GM18868 (cell line): Measurements from ENCODE around the gene MYO1C.
"Not testable (repeated sequence)": the region's sequence is repeated elsewhere in the genome, so short reads cannot be mapped to it uniquely, and the experiment has no call there.

Experiments
- ATAC-seq: cut with Tn5 transposase; IDR thresholded peaks from one replicate; pipeline ENCODE4 v1.9.1; 2021; ENCODE audit warnings: mild to moderate bottlenecking, moderate library complexity; ENCODE audit not compliant: unreplicated experiment

The MYO1C gene, protein sequence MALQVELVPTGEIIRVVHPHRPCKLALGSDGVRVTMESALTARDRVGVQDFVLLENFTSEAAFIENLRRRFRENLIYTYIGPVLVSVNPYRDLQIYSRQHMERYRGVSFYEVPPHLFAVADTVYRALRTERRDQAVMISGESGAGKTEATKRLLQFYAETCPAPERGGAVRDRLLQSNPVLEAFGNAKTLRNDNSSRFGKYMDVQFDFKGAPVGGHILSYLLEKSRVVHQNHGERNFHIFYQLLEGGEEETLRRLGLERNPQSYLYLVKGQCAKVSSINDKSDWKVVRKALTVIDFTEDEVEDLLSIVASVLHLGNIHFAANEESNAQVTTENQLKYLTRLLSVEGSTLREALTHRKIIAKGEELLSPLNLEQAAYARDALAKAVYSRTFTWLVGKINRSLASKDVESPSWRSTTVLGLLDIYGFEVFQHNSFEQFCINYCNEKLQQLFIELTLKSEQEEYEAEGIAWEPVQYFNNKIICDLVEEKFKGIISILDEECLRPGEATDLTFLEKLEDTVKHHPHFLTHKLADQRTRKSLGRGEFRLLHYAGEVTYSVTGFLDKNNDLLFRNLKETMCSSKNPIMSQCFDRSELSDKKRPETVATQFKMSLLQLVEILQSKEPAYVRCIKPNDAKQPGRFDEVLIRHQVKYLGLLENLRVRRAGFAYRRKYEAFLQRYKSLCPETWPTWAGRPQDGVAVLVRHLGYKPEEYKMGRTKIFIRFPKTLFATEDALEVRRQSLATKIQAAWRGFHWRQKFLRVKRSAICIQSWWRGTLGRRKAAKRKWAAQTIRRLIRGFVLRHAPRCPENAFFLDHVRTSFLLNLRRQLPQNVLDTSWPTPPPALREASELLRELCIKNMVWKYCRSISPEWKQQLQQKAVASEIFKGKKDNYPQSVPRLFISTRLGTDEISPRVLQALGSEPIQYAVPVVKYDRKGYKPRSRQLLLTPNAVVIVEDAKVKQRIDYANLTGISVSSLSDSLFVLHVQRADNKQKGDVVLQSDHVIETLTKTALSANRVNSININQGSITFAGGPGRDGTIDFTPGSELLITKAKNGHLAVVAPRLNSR

DNA sequence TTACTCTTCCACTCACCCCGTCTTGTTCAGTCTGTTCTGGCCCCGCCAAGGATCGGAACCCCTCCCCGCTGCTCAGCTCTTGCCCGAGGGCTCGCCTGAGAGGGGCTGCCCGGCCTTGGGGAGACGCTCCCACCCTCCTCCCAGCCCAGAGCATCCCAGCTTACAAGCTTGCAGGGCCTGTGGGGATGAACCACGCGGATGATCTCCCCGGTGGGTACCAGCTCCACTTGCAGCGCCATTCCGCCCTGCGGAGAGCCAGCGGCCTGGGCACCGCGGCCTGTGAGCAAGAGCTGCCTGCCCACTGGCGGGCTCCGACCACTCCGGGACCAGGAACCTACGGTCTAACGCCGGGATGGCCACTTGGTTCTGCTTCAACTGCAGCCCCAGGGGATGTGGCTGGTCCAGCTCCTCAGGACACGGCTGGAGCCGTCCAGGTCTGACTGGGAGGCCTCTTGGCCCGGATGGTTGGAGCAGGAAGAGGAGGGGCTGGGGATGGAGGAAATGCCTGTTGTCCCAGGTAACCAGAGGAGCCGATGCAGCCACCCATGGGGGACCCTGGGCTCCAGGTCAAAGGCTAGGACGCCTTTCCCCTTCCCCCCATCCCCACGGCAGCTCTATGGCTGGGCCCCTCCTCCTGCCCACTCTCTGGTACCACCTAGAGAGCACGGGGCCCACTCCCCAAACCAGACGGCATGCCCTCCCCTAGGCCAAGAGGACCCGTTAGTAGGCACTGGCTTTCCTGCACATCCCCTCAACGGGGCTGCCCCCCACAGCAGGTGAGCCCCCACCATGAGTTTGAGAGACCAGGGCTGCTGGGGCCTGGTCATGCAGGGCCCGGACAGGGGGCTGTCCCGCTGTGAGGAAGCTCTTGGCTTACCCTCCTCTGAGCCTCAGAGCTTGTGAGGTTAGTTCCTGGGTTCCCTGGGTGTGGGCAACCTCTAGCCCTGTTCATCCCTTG lies at the start of gene MYO1C:
MYO1C (minus strand) TSS at position 438 of the 958 bp plus-strand sequence; CDS start at position 239, 199 bp downstream.
- no peak for ATAC-seq

DNA sequence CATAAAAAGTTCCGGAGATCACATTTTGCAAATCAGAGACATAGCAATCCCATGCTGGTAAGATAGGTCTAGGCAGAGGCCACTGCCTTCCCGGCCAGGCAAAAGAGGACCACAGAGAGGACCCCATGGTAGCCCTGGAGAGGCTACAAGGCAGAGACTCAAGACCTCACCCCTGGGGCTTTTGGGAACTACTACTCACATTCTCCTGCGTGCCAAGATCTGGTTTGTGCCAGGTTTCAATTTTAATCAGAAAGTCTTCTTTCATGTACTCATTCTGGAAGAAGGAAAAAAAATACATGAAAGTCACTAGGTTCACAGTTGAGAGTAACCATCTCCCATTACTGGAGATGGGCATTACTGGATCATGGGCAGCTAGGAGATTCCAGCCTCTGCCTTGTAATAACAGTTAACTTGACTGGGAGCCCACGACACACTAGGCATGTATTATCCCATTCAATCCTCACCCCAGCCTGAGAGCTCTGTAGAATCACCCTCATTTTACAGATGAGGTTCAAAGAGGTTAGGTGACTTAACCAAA lies 49.0 kb upstream of the MYO1C start:
- ATAC-seq, result no peak

DNA sequence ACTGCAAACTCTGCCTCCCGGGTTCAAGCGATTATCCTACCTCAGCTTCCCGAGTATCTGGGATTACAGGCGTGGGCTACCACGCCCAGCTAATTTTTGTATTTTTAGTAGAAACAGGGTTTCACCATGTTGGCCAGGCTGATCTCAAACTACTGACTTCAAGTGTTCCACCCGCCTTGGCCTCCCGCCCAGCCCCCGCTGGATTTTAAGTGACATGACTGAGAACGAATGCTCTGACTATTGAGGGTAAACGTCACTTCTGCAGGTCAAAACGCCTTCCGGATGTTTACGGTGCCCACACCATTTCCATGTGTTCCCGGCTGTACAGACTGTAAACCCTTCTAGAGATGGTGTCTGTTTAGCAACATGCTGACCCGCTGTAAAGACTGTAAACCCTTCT lies 47.3 kb upstream of the MYO1C start:
- ATAC-seq, result no peak

DNA sequence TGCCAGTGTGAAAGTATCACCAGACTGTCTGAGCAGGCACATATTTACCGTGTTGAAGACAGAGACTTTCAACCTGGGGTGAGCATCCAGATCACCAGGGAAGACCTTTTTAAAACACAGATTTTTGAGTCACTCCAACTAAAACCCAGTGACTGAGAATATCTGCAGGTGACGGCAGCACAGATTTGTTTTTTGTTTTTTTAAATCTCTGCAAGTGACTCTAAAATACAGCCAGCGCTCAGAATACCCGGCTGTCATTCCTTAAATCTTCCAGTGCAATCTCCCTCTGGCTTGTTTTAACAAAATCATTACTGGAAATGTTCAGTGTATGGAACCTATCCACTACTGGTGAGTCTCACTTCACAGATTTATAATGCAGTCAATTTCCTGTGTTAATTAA lies 43.3 kb upstream of the MYO1C start:
- no peak for ATAC-seq

DNA sequence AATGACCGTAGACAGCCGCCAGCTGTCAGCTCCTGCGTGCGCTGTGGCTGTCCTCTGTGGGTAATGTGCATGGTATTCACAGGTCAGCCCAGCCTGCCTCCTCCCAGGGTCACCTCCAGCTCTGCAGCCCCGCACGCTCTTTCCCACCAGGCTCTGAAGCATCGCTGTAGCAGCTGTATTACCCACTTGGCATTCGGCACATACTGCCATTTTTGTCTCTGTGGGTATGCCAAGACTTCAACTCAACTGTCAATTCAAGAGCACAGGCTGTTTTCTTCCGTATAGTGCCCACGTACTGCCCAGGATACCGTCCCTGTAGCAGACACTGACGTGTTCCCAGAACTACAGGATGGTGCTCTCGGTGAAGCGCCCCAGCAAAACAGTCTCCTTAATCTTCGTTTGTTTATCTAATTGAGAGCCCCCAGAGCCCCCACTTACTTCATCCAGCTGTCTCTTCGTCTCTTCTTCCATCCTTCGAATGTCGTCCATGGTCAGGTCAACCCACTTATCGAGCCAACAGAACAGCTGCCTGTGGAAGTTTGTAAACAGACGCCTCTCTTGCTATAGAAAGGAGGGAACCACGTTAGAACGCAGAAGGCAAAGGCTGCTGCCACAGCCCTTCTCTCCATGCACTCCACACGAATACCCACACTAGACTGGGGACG lies 41.3 kb upstream of the MYO1C start:
- ATAC-seq, result no peak

DNA sequence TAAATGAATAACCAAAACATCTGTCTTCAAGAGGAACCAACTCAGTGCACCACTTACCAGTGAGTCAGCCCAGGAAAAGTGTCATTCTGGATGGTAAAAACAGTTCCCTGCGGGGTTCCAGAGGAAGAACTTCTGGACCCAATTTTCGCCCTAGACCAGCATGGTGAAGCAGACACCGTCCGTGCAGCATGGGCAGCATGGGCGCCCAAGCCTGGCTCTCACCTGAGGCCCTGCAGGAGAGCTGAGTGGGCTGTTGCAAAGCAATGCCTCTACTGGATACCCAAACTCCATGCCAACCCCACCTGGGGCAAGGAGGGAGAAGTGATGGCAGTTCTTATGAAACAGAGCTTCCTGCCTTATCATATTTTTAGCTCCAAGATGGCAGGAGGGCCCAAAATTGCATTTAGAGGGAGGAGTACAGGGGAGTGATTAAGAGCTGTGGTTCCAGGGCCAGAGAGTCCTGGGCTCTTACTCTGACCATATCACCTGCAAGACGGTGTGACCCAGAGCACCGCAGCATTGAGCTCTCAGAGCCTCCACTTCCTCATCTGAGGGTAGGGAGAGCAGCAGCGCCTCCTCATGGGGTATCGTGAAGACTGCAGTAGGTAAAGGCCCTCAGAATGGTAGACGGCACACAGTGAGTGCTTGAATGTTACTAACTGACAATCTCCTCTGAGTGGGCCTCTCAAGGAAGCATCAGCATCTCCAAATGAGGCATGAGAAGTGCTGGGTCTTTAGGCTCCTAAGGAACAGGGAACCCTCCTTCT lies 40.5 kb upstream of the MYO1C start:
- ATAC-seq, result no peak

DNA sequence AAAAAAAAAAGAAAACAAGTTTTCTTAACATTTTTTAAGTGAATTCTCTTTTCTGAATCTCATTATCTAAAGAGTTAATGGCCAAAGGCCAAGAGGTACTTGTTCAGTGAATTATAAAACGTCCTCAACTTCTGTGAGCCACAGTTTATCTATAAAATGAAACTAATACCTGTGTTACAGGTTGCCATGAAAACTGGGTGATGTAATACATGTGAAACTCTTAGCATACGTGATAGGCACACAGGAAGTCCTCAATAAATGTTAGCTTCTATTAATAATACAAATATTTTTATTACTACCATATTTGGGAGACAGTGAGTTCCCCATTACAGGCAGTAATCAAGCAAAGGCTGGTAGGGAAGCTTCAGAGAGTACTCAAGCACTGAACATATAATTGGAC lies 37.4 kb upstream of the MYO1C start:
- ATAC-seq, result no peak

DNA sequence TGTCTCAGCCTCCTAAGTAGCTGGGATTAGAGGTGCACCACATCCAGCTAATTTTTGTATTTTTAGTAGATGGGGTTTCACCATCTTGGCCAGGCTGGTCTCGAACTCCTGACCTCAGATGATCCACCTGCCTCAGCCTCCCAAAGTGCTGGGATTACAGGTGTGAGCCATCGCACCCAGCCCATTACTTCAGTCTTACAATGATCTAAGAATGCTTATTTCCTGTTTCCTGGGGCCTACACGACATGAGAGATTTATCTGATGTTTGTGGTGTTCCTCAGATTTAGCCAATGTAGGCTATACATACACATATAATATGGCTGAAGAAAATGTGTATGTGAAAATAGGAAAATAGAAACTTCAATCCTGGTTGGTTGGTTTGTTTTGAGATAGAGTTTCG lies 34.4 kb upstream of the MYO1C start:
- ATAC-seq, result not testable (repeated sequence)

DNA sequence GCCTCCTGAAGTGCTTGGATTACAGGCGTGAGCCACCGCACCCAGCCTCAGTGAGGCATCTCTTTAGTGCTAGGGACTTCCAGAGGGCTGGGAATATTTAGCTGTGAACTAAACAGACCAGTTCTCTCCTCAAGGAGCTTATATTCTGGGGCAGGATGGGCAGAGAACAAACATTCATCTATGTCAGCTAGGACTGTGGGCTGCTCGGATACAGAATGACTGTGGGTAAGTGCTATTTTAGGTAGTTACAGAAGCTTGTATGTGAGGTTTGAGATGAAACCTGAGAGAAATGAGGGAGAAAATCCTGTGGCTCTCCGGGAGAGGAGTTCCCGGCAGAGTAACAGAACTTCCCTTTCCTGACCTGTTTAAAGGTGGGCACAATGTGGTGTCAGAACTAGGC lies 30.1 kb upstream of the MYO1C start:
- ATAC-seq, result no peak

DNA sequence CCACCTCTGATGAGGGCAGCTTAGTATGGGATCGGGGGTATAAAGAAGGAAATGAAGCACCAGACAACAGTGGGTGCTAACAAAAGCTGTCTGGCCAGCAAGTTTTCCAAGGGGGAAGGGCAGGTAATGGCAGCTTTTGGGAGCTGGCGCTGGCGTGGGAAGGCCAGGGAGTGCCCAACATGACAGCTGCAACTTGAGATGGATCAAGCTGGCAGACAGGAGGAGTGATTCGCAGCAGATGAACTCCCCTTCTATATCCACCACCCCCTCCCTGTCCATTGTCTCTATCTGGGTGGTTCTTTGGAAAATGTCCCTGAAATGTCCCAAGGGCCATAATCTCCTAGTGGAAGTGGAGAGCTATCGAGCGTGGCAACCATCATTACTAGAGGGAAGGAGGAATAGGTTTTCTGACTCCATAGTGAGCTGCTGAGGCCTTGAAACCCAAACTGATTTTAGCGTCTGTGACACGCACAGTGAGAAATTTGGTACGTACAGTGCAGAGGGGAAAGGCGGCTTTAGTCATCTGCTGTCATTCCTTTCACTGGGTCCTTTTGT lies 28.7 kb upstream of the MYO1C start:
- ATAC-seq, result no peak

DNA sequence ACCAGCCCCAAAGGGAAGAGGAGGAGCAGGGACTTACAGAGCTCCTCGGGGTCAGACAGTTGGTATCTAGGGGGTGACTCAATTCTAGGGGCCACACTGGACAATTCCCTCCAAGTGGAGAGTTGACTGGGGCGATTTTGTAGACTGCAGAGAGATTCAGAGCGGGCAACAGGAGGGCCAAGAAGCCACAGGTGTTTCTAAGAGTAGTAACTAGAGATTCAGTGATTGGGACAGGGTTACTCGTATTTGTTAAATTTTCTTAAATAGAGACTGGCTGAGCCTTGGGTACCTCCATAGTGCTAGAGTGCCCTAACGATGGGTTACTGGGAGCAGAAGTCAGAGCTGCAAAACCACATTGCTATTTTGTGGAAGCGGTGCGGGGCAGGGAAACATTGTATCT lies 27.2 kb upstream of the MYO1C start:
- no peak for ATAC-seq

DNA sequence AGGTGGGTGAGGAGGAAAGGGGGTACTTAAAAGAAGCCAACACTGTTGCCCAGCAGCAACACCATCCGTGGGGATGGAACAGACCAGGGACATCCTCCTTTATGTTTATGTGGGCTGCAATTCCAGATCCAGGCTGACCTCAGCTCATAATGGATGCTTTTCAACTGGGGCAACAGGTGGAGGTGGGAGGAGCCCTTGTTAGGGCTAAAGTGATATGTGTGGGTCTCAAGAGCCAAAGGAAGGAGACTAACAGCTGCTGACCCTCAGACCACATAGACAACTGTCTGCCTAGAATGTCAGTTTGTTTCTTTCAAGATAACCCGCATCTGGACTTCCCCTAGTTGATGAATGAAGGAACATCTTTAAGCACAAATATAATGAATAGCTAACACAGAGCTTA lies 25.9 kb upstream of the MYO1C start:
- no peak for ATAC-seq

DNA sequence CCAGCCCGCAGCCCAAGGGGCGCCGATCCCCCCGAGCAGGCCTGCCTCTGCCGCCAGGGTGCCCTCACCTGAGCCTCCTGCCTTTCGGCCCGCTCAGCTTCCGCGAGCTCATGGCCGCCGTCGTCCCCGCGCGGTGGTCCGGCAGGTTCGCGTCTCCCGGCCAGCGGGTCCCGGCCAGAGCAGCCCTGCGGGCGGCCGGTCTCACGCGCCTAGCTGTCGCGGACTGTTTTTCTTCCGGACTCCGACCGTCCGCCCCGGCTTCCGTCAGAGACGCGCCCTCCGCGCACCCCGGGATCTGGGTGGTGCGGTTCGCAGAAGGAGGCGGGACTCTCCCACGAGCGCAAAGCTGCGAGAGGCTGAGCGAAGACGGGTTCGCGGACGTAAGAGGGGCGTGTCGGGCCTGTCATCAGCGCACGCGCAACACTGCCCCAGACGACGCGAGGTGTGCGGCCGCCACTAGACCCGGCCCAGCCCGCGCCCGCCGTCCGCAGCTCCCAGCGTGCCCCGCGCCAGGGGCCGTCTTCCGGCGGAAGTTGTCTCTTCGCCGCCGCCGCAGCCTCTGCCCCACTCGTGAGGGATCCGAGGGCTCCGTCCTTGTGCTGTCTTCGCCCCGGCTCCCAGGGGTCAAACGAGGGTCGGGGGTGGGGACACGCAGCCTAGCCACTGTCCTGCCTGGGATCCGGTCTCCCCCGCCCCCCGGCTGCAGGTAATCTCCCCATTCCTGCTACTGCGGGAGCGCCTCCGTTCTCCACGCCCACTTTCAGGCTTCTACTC lies 24.1 kb upstream of the MYO1C start, which contains the start of gene INPP5K:
INPP5K (minus strand) TSS at position 225 of the 774 bp plus-strand sequence; CDS start at position 112, 113 bp downstream.
- peak; percentile 88 for ATAC-seq

DNA sequence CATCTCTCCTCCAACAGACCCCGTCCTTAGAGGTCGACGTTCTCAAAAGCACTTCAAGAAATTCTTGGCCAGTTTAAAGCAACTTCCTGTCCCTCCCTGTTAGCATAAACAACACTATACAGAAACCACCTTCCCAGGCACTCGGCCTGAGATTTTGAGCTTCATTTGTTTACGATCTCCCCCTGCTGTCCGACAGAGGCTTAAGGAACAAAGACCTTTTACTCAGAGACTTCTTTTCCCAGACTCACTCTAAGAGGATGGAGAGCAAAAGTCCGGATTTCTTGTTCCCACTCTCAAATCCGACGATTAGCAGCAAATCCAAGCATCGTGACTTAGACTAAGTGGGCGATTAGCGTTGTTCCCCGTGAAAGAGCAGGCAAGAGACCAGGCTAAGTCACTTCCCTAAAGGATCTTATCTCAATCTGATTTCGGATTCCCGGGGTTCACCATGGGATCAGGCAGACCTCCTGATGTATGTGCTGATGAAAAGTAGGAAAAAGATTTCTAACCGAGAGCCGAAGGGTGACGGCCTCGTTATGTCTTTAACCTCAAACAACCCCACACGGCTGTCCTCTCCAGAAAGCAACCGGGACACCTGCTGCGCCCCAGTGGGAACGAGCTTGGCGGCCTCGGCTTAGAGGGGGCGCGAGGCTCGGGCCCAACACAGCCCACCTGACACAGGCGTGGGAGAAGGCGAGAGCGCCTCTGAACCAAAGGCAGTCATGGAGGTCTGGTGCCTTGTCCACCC lies 23.3 kb upstream of the MYO1C start:
- ATAC-seq, result no peak

DNA sequence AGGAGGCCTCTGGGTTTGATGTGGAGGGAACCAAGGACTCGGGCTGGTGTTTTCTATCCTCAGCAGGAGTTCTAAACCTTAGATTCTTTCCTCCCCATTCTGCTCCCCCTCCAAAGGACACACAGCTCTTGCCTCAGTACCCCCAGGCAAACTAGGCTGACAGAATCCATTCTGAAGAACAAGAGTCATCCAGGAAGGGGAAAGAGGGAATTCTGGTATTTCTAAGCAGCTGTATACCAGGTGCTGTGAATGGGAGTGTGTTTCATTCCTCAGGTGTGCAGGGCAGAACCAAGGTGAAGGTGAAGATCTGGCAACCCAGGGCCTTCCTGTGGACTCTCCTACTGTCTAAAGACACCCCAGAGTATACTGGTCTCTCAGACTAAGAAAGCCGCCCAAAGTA lies 19.9 kb upstream of the MYO1C start:
- no peak for ATAC-seq

DNA sequence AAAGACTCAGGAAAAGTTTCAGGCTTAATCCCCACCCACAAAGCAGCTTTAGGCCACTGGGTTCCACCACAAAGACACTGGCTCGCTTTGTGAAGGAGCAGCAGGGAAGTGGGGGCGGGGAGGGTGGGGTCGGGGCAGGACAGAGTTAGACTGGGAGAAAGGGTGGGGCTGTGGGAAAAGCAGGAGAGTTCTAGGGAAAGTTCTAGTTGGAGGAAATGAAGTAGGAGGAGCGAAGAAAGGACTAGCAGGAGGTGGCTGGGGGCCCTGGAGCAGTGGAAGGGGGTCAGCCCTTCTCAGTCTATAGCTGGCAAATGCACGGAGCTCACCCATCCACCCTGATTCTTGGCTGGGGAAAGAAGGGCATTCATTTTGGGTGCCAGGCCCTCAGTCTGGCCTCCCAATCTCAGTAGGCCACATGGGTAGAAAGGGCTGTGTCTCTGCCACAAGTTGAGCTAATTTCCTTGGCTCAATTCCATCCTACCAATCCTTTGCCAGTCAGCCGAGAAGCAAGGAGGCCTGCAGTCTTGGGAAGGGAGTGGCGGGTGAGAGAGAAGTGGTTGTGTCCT lies 19.4 kb upstream of the MYO1C start:
- no peak for ATAC-seq

DNA sequence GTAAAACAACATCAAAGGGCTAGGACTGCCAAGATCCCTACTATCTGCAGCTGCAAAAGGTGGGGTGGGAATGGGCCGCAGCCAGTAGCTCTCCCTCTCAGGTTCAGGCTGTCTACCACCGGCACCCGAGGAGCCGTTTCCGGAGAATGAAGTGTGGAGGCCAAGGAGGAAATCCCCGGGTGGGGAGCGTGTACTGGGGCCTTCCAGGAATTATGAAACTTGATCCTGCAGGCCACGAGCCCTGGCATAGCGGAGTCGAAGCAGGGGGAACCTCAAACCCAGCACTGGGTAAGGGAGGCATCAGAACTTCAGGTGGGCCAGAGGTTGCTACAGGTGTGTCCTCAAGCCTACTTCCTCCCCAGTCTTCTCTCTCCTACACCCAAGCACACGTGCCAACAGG lies 18.8 kb upstream of the MYO1C start:
- no peak for ATAC-seq
